GM19035 (cell line): ENCODE data around the gene FAM83C.
"Not testable (repeated sequence)": the region's sequence is repeated elsewhere in the genome, so short reads cannot be mapped to it uniquely, and the experiment has no call there.

Experiments
- ATAC-seq: cut with Tn5 transposase; IDR thresholded peaks from one replicate; pipeline ENCODE4 v1.9.1; 2021; ENCODE audit not compliant: unreplicated experiment

FAM83C gene

GRCh38 chr20:35269055-35269781, 23.0 kb downstream of the FAM83C start:
- ATAC-seq = no peak

- no peak for ATAC-seq
Measured at GRCh38 chr20:35267092-35267491, 25.1 kb downstream of the FAM83C start.

- ATAC-seq = no peak
Measured at GRCh38 chr20:35264755-35265154, 27.5 kb downstream of the FAM83C start.

- ATAC-seq = no peak
Measured at GRCh38 chr20:35263532-35264341, 28.5 kb downstream of the FAM83C start.

GRCh38 chr20:35262731-35263531, 29.3 kb downstream of the FAM83C start:
- not testable (repeated sequence) for ATAC-seq

- ATAC-seq = not testable (repeated sequence)
Measured at GRCh38 chr20:35262321-35262720, 29.9 kb downstream of the FAM83C start.

GRCh38 chr20:35260426-35260825, 31.8 kb downstream of the FAM83C start:
- ATAC-seq = no peak

- no peak for ATAC-seq
Measured at GRCh38 chr20:35257175-35257909, 34.9 kb downstream of the FAM83C start.

- no peak for ATAC-seq
Measured at GRCh38 chr20:35254448-35254999, 37.7 kb downstream of the FAM83C start.

- ATAC-seq = no peak
Measured at GRCh38 chr20:35253010-35253409, 39.2 kb downstream of the FAM83C start.

GRCh38 chr20:35252598-35252997, 39.6 kb downstream of the FAM83C start:
- ATAC-seq = not testable (repeated sequence)

- no peak for ATAC-seq
Measured at GRCh38 chr20:35252037-35252461, 40.2 kb downstream of the FAM83C start.

GRCh38 chr20:35251613-35251940, 40.6 kb downstream of the FAM83C start:
- ATAC-seq = no peak

GRCh38 chr20:35248641-35249475, 43.4 kb downstream of the FAM83C start:
- ATAC-seq = no peak

GRCh38 chr20:35246723-35247122, 45.5 kb downstream of the FAM83C start:
- ATAC-seq = no peak

GRCh38 chr20:35243986-35244385, 48.2 kb downstream of the FAM83C start:
- no peak for ATAC-seq

GRCh38 chr20:35243317-35243716, 48.9 kb downstream of the FAM83C start:
- no peak for ATAC-seq

GRCh38 chr20:35240811-35241293, 51.4 kb downstream of the FAM83C start:
- no peak for ATAC-seq

- ATAC-seq = no peak
Measured at GRCh38 chr20:35240083-35240810, 52.0 kb downstream of the FAM83C start.
